Stimulated activated CD8-positive, alpha-beta memory T cell treated with anti-CD3 and anti-CD28 coated beads, Interleukin-4, amount 100 ng/mL, for 4 hours (primary cell): ENCODE data around the gene AGAP1.

ENCODE experiments used
- DNase-seq, 2 donors: peaks; one replicate each; pipeline ENCODE4 v3.0.0-alpha.2; 2020; ENCODE audit warnings: low read depth in 2 of 2, low spot score in 1 of 2

The AGAP1 gene

DNA sequence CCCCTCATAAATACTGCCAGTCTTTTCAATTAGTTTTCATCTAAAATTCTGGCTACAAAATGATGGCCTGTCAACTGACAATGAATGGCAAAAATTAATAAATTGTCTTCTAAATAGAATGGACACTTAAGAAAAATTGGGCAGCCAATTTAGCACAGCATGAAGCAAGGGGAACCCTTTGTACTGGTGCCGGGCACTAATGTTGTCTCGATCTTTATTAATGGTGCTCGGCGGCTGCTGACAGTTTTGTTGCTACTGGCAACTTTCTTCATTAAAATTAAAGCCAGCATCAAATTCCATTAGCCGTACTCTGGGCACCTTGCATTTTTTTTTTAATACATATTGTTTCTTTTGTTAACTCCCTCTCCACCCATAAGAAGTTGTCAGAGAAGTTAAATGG lies 365.0 kb downstream of the AGAP1 start:
- no peak for DNase-seq

- no peak for DNase-seq
Observed at GRCh38 chr2:235859651-235860050, 365.8 kb downstream of the AGAP1 start.

DNA sequence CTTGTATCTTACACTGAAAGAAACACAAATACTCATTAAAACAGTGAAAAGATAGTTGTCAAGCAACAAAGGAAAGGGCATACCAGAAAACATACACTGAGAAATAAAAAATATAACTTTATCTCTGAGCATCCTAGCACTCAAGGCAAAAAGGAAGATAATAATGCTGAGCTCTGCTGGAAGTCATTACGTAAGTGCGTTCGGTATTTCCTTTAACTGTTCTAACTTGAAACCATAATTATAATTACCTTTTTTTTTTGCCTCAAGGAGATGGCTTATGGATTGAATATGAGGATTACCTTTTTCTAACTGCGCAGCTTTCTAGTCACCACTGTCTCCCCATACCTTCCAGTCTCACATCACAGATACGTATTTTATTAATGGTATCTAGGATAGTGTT lies 366.3 kb downstream of the AGAP1 start:
- DNase-seq = no peak

DNA sequence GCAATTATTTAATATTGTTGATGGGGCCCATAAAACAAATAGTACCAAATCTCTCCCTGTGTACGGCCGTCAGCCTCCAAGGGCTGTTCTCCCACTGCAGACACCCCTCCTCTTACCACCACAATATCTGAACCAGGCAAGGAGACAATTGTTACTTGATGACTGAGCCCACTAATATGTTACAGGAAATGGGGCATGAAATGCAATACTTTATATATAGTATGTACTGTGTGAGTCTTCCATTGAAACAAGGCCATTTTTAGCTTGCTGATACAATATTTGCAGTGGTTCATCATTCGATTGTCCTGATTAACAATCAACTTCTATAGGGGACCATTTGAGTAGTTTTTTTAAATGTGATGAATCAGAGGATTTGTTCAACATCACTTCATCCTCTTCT lies 367.0 kb downstream of the AGAP1 start:
- no peak for DNase-seq

DNA sequence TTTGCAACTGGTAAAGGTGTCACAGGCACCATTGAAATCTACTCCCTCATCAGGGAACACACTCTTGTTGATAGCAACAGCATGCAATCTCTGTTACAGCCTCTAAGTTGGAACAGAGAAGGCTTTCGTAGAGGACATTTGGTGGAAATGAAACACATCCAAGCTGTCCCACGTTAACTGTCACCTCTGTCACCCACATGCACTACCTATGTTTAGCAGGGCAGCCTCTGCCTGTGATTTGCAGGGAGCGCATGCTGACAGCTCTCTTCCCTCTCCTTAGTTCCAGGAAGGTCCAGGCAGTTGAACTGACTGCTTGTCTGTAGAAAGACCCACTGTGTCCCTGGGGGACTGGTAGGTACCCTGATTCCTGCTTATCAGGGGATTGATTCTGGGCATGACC lies 367.5 kb downstream of the AGAP1 start:
- no peak for DNase-seq

DNA sequence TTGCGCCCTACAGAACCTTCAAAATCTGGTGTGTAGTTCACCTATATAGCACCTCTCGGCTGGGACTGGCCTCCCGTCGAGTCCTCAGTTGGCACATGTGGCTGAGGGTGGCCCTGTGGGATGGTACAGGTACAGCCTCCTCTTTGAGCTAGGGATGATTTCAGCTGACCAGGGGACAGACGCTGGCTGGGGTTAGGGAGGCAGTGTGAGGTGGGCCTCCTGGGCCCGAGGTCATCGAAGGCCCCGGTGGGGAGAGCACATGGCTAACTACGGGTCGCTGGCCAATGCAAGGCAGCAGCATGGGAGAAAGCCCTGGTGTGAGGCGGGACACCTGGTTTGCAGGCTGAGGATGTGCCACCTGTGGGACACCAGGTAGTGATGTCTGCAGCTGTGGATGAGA lies 369.6 kb downstream of the AGAP1 start:
- DNase-seq = no peak

DNA sequence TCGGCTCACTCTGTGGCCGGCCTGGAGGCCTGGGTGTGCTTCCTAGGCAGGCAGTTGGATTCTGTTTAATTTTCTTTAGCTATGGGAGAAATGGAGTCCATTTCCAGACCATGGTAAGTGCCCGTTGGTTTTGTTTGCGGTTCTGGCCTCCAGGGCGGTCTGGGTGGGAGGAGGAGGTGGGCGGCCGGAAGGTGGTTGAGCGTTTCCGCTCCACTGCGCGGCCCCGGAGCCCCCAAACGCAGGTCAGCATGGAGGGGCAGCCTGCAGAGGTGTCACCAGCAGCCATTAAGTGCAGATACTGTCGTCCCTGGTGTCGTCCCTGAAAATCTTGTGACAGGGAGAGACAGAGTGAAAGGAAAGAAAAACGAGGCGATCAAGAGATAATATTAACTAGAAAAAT lies 370.5 kb downstream of the AGAP1 start:
- DNase-seq = no peak

- DNase-seq = no peak
Observed at GRCh38 chr2:235864733-235865515, 371.1 kb downstream of the AGAP1 start.

GRCh38 chr2:235866373-235866772 lies 372.5 kb downstream of the AGAP1 start:
- no peak for DNase-seq

GRCh38 chr2:235868224-235868623 lies 374.4 kb downstream of the AGAP1 start:
- DNase-seq = no peak

GRCh38 chr2:235868645-235869044 lies 374.8 kb downstream of the AGAP1 start:
- no peak for DNase-seq

- DNase-seq = no peak
Observed at GRCh38 chr2:235870515-235870914, 376.7 kb downstream of the AGAP1 start.

DNA sequence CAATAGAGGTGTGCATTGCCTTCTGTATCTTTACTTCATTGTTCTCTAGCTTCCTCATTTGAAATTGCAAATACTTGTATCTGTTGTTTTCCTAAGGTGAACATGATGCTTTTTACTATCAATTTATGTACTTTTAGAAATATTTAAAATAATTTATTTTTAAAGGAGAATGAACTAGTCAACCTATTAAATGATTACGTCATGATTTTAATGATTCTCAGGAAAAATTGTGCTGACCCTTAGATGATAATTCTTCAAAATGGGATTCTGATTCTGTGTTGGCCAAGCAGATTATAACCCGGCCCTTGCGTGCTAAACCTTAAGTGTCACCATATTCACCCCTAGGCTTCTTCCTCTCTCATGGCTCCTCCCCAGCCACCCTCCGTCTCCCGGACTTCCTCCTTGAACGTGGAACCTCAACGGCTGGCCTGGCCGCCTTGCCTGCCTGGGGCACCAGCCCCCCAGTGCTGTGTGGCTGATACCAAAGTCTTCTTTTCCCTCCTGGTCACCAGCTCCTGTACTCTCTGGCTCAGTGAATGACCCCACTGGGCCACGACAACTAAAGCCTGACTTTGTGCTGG lies 382.3 kb downstream of the AGAP1 start:
- no peak for DNase-seq

GRCh38 chr2:235877275-235877802 lies 383.5 kb downstream of the AGAP1 start:
- no peak for DNase-seq

GRCh38 chr2:235879116-235879515 lies 385.3 kb downstream of the AGAP1 start:
- DNase-seq = no peak

DNA sequence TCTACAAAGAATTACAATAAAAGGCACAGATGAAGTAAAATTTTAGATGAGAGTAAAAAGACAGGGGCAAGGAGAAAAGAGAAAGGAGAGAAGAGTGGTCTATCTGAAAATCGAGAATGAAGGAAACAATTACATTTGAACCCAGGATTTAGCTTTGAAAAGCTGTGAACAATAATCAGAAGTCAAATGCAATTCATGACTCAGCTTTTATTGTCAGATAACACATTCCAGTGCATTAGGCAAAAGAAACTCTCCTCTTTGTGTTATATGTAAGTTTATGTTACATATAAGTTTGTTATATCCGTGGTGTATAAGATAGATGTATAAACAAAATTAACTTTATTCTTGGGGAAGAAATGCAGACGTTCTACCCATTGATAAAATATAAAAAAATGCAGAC lies 389.8 kb downstream of the AGAP1 start:
- DNase-seq = no peak

GRCh38 chr2:235889302-235889630 lies 395.4 kb downstream of the AGAP1 start:
- no peak for DNase-seq

- no peak for DNase-seq
Observed at GRCh38 chr2:235893129-235893698, 399.4 kb downstream of the AGAP1 start.

- no peak for DNase-seq
Observed at GRCh38 chr2:235894839-235895238, 401.0 kb downstream of the AGAP1 start.

DNA sequence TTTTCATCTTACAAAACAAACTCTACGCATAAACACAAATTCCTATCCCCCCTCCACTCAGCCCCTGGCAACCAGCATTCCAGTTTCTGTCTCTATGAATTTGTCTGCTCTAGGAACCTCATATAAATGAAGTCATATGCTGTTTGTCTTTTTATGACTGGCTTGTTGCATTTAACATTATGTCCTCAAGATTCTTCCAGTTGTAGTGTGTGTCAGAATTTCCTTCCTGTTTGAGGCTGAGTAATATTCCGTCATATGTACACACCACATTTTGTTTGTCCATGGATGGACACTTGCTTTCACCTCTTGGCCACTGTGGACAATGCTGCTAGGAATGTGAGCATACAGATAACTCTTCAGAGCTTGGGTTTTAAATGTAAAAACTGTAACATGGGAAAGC lies 402.2 kb downstream of the AGAP1 start:
- DNase-seq = no peak

- no peak for DNase-seq
Observed at GRCh38 chr2:235897992-235898391, 404.1 kb downstream of the AGAP1 start.

DNA sequence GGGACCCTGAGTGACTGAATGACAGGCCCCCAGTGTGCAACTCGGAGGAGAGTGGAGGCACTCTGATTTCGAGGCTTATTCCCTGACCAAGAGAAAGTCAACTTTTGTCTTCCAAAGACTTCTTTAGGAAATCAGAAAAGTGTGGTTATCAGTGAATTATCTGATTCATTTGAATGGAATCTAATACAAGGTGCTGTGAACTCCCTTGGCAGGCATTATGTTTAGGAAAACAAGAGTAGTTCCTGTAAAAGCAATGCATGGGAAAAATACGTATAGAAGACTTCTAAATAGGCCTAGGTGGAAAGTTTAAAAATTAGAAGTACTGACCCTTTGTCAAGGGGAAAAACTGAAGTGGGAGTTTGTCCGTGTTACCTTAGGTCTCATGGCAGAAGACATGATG lies 404.9 kb downstream of the AGAP1 start:
- DNase-seq = no peak

- DNase-seq = no peak
Observed at GRCh38 chr2:235900631-235901030, 406.8 kb downstream of the AGAP1 start.
